ENCODE results near the gene MARCKS. TPM values are rescaled to one million over a fixed set of nuclear protein-coding genes. Genes with fewer than 3 reads are reported as not detected.

The MARCKS gene
- total RNA-seq, 1 experiment from 2014 or later, result 93.2 TPM

- Histone ChIP-seq H3K4me2 (no peak overlapping the region), H3K79me2 (ENCODE audit: low read depth) (no peaks in the 10 kb centered on the region), H3K27me3 (ENCODE audit: insufficient read depth, low read depth) (no peaks in the 10 kb centered on the region), H3K4me3 (no peak overlapping the region), H2AFZ (peak overlapping the region; percentile 52; the same call in 1 of the 2 replicates), H3K4me1 (replicated peaks; ENCODE audit: insufficient read depth) (peaks cover 7% of the 10 kb centered on the region; the same call in 1 of the 2 replicates), H4K20me1 (ENCODE audit: insufficient read depth) (no peaks in the 10 kb centered on the region), H3K27ac (no peak overlapping the region), H3K9me2 (ENCODE audit: insufficient read depth) (no peaks in the 10 kb centered on the region), H3K36me3 (ENCODE audit: low read depth) (no peaks in the 10 kb centered on the region), H3K9me3 (ENCODE audit: insufficient read depth, low read depth) (no peaks in the 10 kb centered on the region), H3F3A (ENCODE audit: insufficient read depth, low read depth) (no peaks in the 10 kb centered on the region)
- TF ChIP-seq EZH2 (IDR thresholded peaks at IDR 0.05; ENCODE audit: low read depth), result no peak
- no peak for TF ChIP-seq CTCF (conservative IDR thresholded peaks at IDR 0.05)
- no peak for DNase-seq
- CTCF ChIA-PET, result no interaction called here
- no TSS peak for BruUV-seq (replicated peaks)
- intact Hi-C loops (cut with micrococcal nuclease; ENCODE audit: unreplicated experiment), result no loop called here
- POLR2A ChIA-PET (ENCODE audit: unreplicated experiment), result no interaction called here
These were observed 10.6 kb upstream of the MARCKS start for GRCh38 chr6:113846577-113846976.

GRCh38 chr6:113847447-113847846 lies 9.7 kb upstream of the MARCKS start:
- H3K36me3 ChIP-seq (ENCODE audit: low read depth), result no peaks in the 10 kb centered on the region
- H3K9me2 ChIP-seq (ENCODE audit: insufficient read depth), result no peaks in the 10 kb centered on the region
- no peaks in the 10 kb centered on the region for H3K79me2 ChIP-seq (ENCODE audit: low read depth)
- no TSS peak for BruUV-seq (replicated peaks)
- no peaks in the 10 kb centered on the region for H4K20me1 ChIP-seq (ENCODE audit: insufficient read depth)
- no peaks in the 10 kb centered on the region for H3K27me3 ChIP-seq (ENCODE audit: insufficient read depth, low read depth)
- no peak for DNase-seq
- H2AFZ ChIP-seq, result no peak overlapping the region
- ChIA-PET CTCF (no interaction called here), POLR2A (ENCODE audit: unreplicated experiment) (no interaction called here)
- H3K4me3 ChIP-seq, result no peak overlapping the region
- 0 out of 2 replicates have a peak, but pooled peaks cover 2% of the 10 kb centered on the region for H3K4me1 ChIP-seq (replicated peaks; ENCODE audit: insufficient read depth)
- no peak overlapping the region for H3K4me2 ChIP-seq
- H3K9me3 ChIP-seq (ENCODE audit: insufficient read depth, low read depth), result no peaks in the 10 kb centered on the region
- intact Hi-C loops (cut with micrococcal nuclease; ENCODE audit: unreplicated experiment), result no loop called here
- H3F3A ChIP-seq (ENCODE audit: insufficient read depth, low read depth), result no peaks in the 10 kb centered on the region
- TF ChIP-seq EZH2 (IDR thresholded peaks at IDR 0.05; ENCODE audit: low read depth) (no peak), CTCF (conservative IDR thresholded peaks at IDR 0.05) (no peak)
- H3K27ac ChIP-seq, result no peak overlapping the region

GRCh38 chr6:113848280-113848679 lies 8.9 kb upstream of the MARCKS start:
- TF ChIP-seq EZH2 (IDR thresholded peaks at IDR 0.05; ENCODE audit: low read depth) (no peak), CTCF (conservative IDR thresholded peaks at IDR 0.05) (no peak)
- no peaks in the 10 kb centered on the region for H3K9me3 ChIP-seq (ENCODE audit: insufficient read depth, low read depth)
- H3K4me2 ChIP-seq, result no peak overlapping the region
- no peaks in the 10 kb centered on the region for H3K9me2 ChIP-seq (ENCODE audit: insufficient read depth)
- no peaks in the 10 kb centered on the region for H4K20me1 ChIP-seq (ENCODE audit: insufficient read depth)
- CTCF ChIA-PET, result no interaction called here
- BruUV-seq (replicated peaks), result no TSS peak
- H2AFZ ChIP-seq, result 0 out of 2 replicates have a peak overlapping the region, but pooled peaks have one; percentile 14
- DNase-seq, result no peak
- H3K27me3 ChIP-seq (ENCODE audit: insufficient read depth, low read depth), result no peaks in the 10 kb centered on the region
- no peak overlapping the region for H3K27ac ChIP-seq
- peaks cover 4% of the 10 kb centered on the region for H3K4me1 ChIP-seq (replicated peaks; ENCODE audit: insufficient read depth)
- H3K79me2 ChIP-seq (ENCODE audit: low read depth), result no peaks in the 10 kb centered on the region
- POLR2A ChIA-PET (ENCODE audit: unreplicated experiment), result no interaction called here
- no peak overlapping the region for H3K4me3 ChIP-seq
- no peaks in the 10 kb centered on the region for H3F3A ChIP-seq (ENCODE audit: insufficient read depth, low read depth)
- H3K36me3 ChIP-seq (ENCODE audit: low read depth), result no peaks in the 10 kb centered on the region
- intact Hi-C loops (cut with micrococcal nuclease; ENCODE audit: unreplicated experiment), result no loop called here
